Astrocyte (in vitro differentiated cells and primary cell): ENCODE measurements around the gene STK39. TPM values are rescaled to one million over a fixed set of nuclear protein-coding genes. Genes with fewer than 3 reads are reported as not detected.
A peak's percentile ranks its signal among the peaks of the same experiment; 100 is the strongest.

Experiments
- DNase-seq: peaks from one replicate; pipeline ENCODE4 v3.0.0-alpha.2; 2010; ENCODE audit warnings: low read depth
- FAIRE-seq: peaks from 2 replicates; lab custom pipeline; 2011; peaks lifted over from hg19 to GRCh38; lab: Jason Lieb, UNC
- H2AFZ ChIP-seq: 2 replicates; pipeline ENCODE4 v1.6.0; 2012; ENCODE audit warnings: low read depth, low read length, inconsistent platforms
- H3K27ac ChIP-seq: 2 replicates; pipeline ENCODE4 v1.5.1; 2011; ENCODE audit warnings: low read depth, low read length, inconsistent platforms
- H3K27me3 ChIP-seq: 2 replicates; pipeline ENCODE4 v1.6.0; 2011; ENCODE audit warnings: low read length, inconsistent platforms; ENCODE audit not compliant: insufficient read depth
- H3K36me3 ChIP-seq: 2 replicates; pipeline ENCODE4 v1.5.1; 2011; ENCODE audit warnings: low read length, inconsistent platforms; ENCODE audit not compliant: insufficient read depth
- H3K4me1 ChIP-seq: 2 replicates; pipeline ENCODE4 v1.5.1; 2011; ENCODE audit warnings: low read length, inconsistent platforms; ENCODE audit not compliant: insufficient read depth
- H3K4me2 ChIP-seq: 2 replicates; pipeline ENCODE4 v1.6.0; 2012; ENCODE audit warnings: low read length, inconsistent platforms
- H3K4me3 ChIP-seq: 2 replicates; pipeline ENCODE4 v1.5.1; 2011; ENCODE audit warnings: low read depth, mild to moderate bottlenecking, low read length, inconsistent platforms; ENCODE audit not compliant: insufficient read depth
- H3K79me2 ChIP-seq: 2 replicates; pipeline ENCODE4 v1.6.0; 2012; ENCODE audit warnings: mild to moderate bottlenecking, low read length, inconsistent platforms; ENCODE audit not compliant: insufficient read depth
- H3K9ac ChIP-seq: 2 replicates; pipeline ENCODE4 v1.6.0; 2012; ENCODE audit warnings: mild to moderate bottlenecking, low read length, inconsistent platforms
- H3K9me3 ChIP-seq: 2 replicates; pipeline ENCODE4 v1.5.1; 2012; ENCODE audit warnings: low read depth, mild to moderate bottlenecking, low read length, inconsistent platforms; ENCODE audit not compliant: insufficient read depth
- H4K20me1 ChIP-seq: 2 replicates; pipeline ENCODE4 v1.6.0; 2012; ENCODE audit warnings: low read length, inconsistent platforms; ENCODE audit not compliant: insufficient read depth
- H3K27ac Mint-ChIP-seq: one replicate; pipeline ENCODE4 v1.8.0; 2021; ENCODE audit warnings: mild to moderate bottlenecking, mixed read lengths; ENCODE audit not compliant: unreplicated experiment
- H3K27me3 Mint-ChIP-seq: one replicate; pipeline ENCODE4 v1.8.0; 2021; ENCODE audit warnings: low read depth, mixed read lengths; ENCODE audit not compliant: unreplicated experiment
- H3K36me3 Mint-ChIP-seq: one replicate; pipeline ENCODE4 v1.8.0; 2021; ENCODE audit warnings: low read depth, mixed read lengths; ENCODE audit not compliant: unreplicated experiment
- H3K4me1 Mint-ChIP-seq: one replicate; pipeline ENCODE4 v1.8.0; 2021; ENCODE audit warnings: low read depth, mixed read lengths; ENCODE audit not compliant: unreplicated experiment
- H3K4me3 Mint-ChIP-seq: one replicate; pipeline ENCODE4 v1.8.0; 2021; ENCODE audit warnings: mild to moderate bottlenecking, moderate library complexity, mixed read lengths; ENCODE audit not compliant: unreplicated experiment
- H3K9me3 Mint-ChIP-seq: one replicate; pipeline ENCODE4 v1.8.0; 2021; ENCODE audit warnings: mild to moderate bottlenecking, mixed read lengths; ENCODE audit not compliant: unreplicated experiment
- CTCF ChIP-seq: IDR thresholded peaks from 2 replicates; pipeline ENCODE4 v1.5.1; 2011; ENCODE audit warnings: low read depth, mild to moderate bottlenecking, inconsistent platforms, low read length, moderate library complexity; ENCODE audit not compliant: insufficient read depth
- EZH2 ChIP-seq: IDR thresholded peaks from 2 replicates; pipeline ENCODE4 v1.6.1; 2012; ENCODE audit warnings: mild to moderate bottlenecking, low read length, inconsistent platforms; ENCODE audit not compliant: insufficient read depth
- total RNA-seq: library from RNA; stranded (reverse); gene quantifications from 2 replicates; pipeline ENCODE4 v1.2.1, GENCODE V29; 2021

STK39 gene
- total RNA-seq, 1 donor from 2014 or later, result 23.4 TPM

GRCh38 chr2:168039881-168040280, 207.5 kb downstream of the STK39 start:
- Histone ChIP-seq H3K36me3 (no peaks in the 10 kb centered on the region), H3K9ac (no peak overlapping the region), H3K4me1 (no peaks in the 10 kb centered on the region), H4K20me1 (peaks cover 3% of the 10 kb centered on the region), H3K9me3 (no peaks in the 10 kb centered on the region), H3K27ac (no peak overlapping the region), H3K4me2 (no peak overlapping the region), H3K4me3 (no peak overlapping the region), H2AFZ (no peak overlapping the region), H3K27me3 (no peaks in the 10 kb centered on the region), H3K79me2 (no peaks in the 10 kb centered on the region)
- TF ChIP-seq EZH2 (no peak), CTCF (no peak)
- FAIRE-seq (no peak), DNase-seq (no peak)
- Mint-ChIP-seq H3K4me1 (no peaks in the 10 kb centered on the region), H3K36me3 (peaks cover 2% of the 10 kb centered on the region), H3K27me3 (no peaks in the 10 kb centered on the region), H3K9me3 (no peaks in the 10 kb centered on the region), H3K4me3 (no peak overlapping the region), H3K27ac (no peak overlapping the region)

- no peaks in the 10 kb centered on the region for H3K9me3 ChIP-seq
- H3K4me2 ChIP-seq, result no peak overlapping the region
- H3K27ac Mint-ChIP-seq, result no peak overlapping the region
- no peak overlapping the region for H3K9ac ChIP-seq
- H3K4me1 ChIP-seq, result no peaks in the 10 kb centered on the region
- H3K27ac ChIP-seq, result no peak overlapping the region
- no peak overlapping the region for H3K4me3 Mint-ChIP-seq
- H3K4me1 Mint-ChIP-seq, result no peaks in the 10 kb centered on the region
- no peaks in the 10 kb centered on the region for H4K20me1 ChIP-seq
- no peak for TF ChIP-seq EZH2
- no peak for TF ChIP-seq CTCF
- FAIRE-seq (no peak), DNase-seq (peak; percentile 8)
- H3K9me3 Mint-ChIP-seq, result no peaks in the 10 kb centered on the region
- no peaks in the 10 kb centered on the region for H3K27me3 Mint-ChIP-seq
- H2AFZ ChIP-seq, result no peak overlapping the region
- H3K4me3 ChIP-seq, result no peak overlapping the region
- H3K27me3 ChIP-seq, result no peaks in the 10 kb centered on the region
- peaks cover 4% of the 10 kb centered on the region for H3K36me3 Mint-ChIP-seq
- no peaks in the 10 kb centered on the region for H3K36me3 ChIP-seq
- no peaks in the 10 kb centered on the region for H3K79me2 ChIP-seq
Observed at GRCh38 chr2:168037778-168038177, 209.6 kb downstream of the STK39 start.

- peak; percentile 9 for FAIRE-seq
- Histone ChIP-seq H3K4me3 (no peak overlapping the region), H3K9me3 (no peaks in the 10 kb centered on the region), H4K20me1 (no peaks in the 10 kb centered on the region), H3K79me2 (no peaks in the 10 kb centered on the region), H3K27me3 (no peaks in the 10 kb centered on the region), H3K27ac (no peak overlapping the region), H3K4me1 (peaks cover 9% of the 10 kb centered on the region), H3K9ac (no peak overlapping the region), H2AFZ (no peak overlapping the region), H3K36me3 (no peaks in the 10 kb centered on the region), H3K4me2 (no peak overlapping the region)
- H3K4me3 Mint-ChIP-seq, result no peak overlapping the region
- peaks cover 4% of the 10 kb centered on the region for H3K36me3 Mint-ChIP-seq
- no peaks in the 10 kb centered on the region for H3K27me3 Mint-ChIP-seq
- peaks cover 10% of the 10 kb centered on the region for H3K4me1 Mint-ChIP-seq
- DNase-seq, result no peak
- TF ChIP-seq EZH2, result no peak
- TF ChIP-seq CTCF, result no peak
- no peak overlapping the region for H3K27ac Mint-ChIP-seq
- no peaks in the 10 kb centered on the region for H3K9me3 Mint-ChIP-seq
Observed at GRCh38 chr2:168035458-168035857, 211.9 kb downstream of the STK39 start.
